Heart left ventricle (tissue), 13 donors: Measurements from ENCODE around the gene MYH14.

ENCODE experiments used
- CTCF ChIP-seq, 12 donors: fragments of 200-600 bp; sonication (generic) in 4 of 12; IDR thresholded peaks; one replicate each; pipeline versions ENCODE4 v1.5.0 to v1.8.0; 2018 to 2022; ENCODE audit warnings: antibody characterized with exemption in 12 of 12, mild to moderate bottlenecking in 5 of 12
- POLR2A ChIP-seq, 2 donors: fragments of 450-650 bp; IDR thresholded peaks; one replicate each; pipeline ENCODE4 v1.6.1; 2017; ENCODE audit warnings: antibody characterized with exemption in 2 of 2, mild to moderate bottlenecking in 2 of 2, moderate library complexity in 2 of 2
- donor health status: ischemic (EF 13 %, LVEDD 7.1; RV severe dilation, severe dysfunction).
- donor health status: DM: no; HTN: yes; CAD: no.
- donor health status: DM: no; HTN: no; CAD: no.
- donor health status: ischemic (EF 25% LVEDD 6.9; RV normal size, moderate dysfunction).
- donor health status: ischemic (EF 25% LVEDD 5.7; RV mildly dilated, moderate dysfunction).
- donor health status: ischemic (EF 35%, LVEDD 5.7; RV mildly dilated, moderate dysfunction).
- donor health status: nonischemic (EF 11% LVEDD 7.7; RV severe dilation, severe dysfunction).
- donor health status: DM: yes; HTN: yes; CAD: no.
- donor health status: PGD.
- donor health status: ischemic (EF 29% LVEDD 5.4; RV normal size, mild dysfunction).
- donor health status: nonischemic (EF 23%, LVEDD 6.1; RV moderate dilation, normal function).

GRCh38 chr19:50155520-50156109 lies 47.8 kb upstream of the MYH14 start:
- TF ChIP-seq CTCF (IDR thresholded peaks at IDR 0.05) (no peak), POLR2A (IDR thresholded peaks at IDR 0.05) (no peak)
